HG02798 (cell line): ENCODE measurements around the gene PDE3A.
"Not testable (repeated sequence)": the region's sequence is repeated elsewhere in the genome, so short reads cannot be mapped to it uniquely, and the experiment has no call there.

Experiments used
- ATAC-seq: cut with Tn5 transposase; IDR thresholded peaks from one replicate; pipeline ENCODE4 v1.9.1; 2021; ENCODE audit warnings: mild to moderate bottlenecking; ENCODE audit not compliant: unreplicated experiment, poor library complexity

The PDE3A gene

DNA sequence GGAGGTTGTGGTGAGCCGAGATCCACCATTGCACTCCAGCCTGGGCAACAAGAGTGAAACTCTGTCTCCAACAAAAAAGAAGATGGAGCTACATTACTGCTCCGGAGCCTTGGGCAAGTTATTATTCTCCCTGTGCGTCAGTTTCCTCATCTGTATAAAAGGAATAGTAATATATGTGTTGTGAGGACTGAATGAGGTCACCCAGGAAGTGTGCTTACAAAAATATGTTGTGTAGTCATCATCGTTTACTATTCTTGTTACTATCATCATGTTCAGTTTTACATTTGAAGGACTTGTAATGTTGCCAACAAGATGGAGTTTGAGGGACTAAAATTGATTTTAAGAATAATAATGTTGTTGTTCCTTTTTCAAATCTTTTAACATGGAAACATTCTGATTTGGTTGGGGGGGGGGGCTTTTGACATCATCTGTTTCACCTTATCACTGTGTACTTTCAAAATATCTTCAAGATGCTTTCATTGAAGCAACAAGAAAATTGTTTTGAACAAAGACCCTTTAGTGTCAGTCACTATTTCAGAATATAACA lies 156.8 kb downstream of the PDE3A start:
- ATAC-seq = no peak

DNA sequence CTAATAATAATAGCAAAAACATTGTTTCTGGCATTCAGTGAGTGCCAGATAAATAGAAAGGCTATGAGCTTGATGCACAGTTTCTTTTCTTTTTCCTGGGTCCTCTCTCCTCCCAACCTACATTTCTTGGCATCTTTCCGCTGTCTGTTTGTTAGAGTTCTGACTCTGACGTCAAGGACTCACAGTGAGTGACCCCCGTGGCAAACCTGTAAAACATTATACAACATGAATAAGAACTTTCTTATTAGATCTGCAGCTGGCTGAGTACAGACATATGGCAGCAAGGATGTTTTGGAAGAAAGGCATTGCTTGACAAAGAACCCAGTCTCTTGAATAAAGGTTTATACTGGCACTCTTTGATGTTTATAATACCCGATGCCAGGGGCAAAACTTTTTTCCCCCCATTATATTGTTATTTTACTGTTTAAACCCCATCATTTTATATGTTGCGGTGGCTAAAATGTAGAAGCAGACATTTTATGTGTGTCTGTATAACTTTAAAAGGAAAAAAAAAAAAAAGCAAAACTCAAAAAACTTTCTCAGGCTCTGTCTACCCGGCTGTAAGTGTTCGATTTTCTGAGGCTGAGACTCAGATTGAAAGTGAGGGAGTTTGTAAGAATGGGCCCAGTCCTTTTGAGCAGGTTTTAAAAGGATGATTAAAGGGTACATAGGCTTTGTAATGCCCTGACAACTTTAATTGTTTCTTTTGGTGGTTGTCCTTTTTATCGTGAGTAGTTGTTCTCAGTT lies 159.3 kb downstream of the PDE3A start:
- no peak for ATAC-seq

DNA sequence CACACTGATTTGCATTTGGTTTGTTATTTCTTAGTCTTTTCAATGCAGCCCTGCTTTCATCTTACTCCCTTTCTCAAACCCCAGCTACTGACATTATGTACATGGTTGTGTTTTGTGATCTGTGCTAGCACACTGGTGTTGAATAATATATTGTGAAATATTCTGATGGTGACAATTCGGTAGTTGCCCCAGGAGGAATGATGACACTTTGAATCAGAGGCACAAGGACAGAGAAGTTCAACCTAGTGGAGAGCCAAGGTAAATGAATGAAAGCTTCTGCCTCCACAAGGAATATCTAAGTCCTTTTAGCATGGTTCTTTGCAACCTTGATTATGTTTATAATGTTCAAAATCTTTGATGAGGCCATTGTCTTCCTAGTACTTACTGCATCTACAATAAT lies 159.9 kb downstream of the PDE3A start:
- no peak for ATAC-seq

DNA sequence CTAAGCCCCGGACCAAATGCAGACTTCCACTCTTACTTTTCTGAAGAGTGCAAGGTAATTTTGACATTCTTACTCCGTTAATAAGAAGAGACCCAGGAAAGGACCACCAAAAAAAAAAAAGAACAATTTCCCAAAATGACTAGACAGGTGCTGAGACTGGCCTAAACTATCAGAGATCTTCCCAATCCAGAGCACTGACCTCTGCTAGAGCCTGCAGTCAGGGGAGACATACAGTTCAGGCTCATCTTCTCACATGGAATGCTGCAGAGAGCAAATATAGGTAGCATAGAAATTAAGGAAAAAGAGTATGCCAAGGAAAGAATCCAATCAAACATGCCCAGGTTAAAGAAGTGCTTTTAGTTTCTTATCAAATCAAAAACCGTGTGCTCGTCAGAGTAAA lies 177.9 kb downstream of the PDE3A start:
- no peak for ATAC-seq

DNA sequence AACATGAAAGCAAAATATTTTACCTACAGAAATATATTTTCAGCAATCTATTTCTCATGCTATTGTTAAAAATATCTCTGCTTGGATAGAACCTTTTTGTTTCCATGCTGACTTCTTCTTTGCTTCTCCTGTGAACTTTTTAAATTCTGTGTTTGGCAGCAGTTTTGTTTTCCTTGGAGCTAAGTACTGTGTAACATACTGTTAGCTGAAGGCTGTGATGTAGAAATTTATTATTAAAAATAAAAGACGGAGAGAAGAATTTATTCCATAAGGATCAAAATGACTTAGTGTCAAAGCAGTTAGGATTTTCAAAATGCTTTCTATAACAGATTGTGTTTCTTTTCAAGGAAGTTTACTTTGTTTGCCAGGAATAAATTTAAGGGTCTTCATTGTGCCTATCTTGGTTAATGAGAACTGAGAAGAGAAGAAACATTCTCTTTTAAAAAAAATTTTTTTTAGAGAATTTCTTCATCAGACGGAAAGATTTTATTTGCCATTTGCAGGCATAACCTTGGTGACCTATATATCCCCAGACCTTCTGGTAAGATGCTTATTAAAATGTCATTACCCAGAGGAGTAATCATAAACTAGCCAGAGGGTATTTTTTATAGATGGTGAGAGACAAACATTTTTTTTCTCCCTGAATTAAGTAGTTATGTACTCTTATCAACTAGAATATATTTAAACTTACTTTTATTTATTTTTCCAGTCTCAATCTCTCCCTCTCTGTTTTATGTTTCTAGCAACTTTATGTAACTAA lies 179.7 kb downstream of the PDE3A start:
- no peak for ATAC-seq

DNA sequence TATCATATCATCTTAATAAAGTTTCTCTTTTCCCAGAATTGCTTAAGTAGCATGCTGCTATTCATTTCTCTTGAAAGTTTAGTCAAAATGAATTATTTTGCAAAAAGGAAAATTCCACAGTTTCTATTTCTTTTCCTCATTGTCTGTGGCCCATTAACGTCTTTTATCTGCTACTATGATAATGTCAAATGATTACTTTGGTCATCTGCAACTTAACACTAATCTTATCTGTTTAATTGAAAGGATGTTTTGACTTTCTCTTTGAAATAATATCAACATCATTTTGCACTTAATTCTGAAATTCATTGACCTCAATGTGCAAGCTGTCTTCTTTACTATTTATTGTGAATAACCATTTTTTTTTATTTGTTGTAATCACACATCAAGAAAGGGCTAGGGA lies 180.3 kb downstream of the PDE3A start:
- no peak for ATAC-seq

DNA sequence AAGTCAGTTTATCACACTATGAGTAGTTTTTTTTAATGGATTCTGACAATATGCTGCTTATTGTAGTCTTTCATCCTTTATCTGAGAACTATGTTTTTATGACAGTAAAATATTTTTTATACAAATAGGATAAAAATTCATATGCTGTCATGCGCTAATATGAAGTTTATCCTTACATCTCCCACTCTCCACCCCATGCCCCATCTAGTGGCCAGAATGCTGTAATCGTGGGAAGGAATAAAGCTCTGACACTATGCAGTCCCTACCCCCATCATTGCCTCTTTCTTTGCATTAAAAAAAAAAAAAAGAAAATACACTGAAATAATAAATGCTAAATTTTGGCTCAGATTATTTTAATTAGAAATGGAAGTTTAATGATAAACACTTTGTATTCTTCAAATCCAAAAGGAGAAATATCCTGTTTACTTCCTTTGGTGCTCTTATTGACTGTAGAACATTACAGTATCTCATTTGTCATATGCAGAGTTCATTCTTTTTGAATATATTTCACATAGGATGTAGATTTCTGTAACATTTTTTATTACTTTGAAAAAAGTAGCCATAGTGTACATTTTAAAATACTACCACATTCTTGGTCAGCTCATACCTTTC lies 180.9 kb downstream of the PDE3A start:
- no peak for ATAC-seq

DNA sequence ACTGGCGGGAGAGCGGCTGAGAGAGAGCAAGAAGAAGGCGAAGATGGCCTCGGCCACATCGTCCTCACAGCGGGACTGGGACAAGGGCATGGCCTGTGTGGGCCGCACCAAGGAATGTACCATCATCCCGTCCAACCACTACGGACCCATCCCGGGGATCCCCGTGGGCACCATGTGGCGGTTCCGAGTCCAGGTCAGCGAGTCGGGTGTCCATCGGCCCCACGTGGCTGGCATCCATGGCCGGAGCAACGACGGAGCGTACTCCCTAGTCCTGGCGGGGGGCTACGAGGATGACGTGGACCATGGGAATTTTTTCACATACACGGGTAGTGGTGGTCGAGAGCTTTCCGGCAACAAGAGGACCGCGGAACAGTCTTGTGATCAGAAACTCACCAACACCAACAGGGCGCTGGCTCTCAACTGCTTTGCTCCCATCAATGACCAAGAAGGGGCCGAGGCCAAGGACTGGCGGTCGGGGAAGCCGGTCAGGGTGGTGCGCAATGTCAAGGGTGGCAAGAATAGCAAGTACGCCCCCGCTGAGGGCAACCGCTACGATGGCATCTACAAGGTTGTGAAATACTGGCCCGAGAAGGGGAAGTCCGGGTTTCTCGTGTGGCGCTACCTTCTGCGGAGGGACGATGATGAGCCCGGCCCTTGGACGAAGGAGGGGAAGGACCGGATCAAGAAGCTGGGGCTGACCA lies 183.6 kb downstream of the PDE3A start:
- not testable (repeated sequence) for ATAC-seq

DNA sequence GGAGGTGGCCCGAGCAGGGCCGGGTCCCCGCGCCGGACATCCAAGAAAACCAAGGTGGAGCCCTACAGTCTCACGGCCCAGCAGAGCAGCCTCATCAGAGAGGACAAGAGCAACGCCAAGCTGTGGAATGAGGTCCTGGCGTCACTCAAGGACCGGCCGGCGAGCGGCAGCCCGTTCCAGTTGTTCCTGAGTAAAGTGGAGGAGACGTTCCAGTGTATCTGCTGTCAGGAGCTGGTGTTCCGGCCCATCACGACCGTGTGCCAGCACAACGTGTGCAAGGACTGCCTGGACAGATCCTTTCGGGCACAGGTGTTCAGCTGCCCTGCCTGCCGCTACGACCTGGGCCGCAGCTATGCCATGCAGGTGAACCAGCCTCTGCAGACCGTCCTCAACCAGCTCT lies 184.2 kb downstream of the PDE3A start:
- not testable (repeated sequence) for ATAC-seq

DNA sequence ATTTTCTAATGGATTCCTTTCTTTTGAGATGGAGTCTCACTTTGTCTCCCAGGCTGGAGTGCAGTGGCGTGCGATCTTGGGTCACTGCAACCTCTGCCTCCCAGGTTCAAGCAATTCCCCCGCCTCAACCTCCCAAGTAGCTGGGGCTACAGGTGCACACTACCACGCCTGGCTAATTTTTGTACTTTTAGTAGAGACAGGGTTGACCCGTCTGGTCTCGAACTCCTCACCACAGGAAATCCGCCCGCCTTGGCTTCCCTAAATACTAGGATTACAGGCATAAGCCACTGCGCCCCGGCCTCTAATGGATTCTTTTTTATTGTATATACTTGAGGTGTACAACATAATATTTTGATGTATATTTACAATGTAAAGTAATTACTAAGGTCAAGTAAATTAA lies 186.7 kb downstream of the PDE3A start:
- ATAC-seq = no peak

DNA sequence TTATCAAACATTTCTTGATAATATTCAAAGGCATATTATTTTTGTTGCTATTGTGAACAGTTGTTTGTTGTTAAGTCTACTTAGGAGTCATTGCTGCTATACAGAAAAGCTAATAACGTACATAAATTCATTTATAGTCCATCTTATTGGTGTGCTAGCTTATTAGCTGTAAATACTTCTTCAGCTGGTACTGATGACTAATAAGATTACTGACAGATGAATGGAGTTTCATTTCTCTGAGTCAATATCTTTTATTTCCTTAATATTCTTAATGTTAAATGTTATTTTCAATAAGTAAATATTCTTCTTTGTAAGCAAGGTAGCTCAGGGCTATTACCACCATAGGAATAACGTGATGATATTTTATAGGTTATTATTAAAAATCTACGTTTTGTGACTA lies 187.4 kb downstream of the PDE3A start:
- no peak for ATAC-seq

DNA sequence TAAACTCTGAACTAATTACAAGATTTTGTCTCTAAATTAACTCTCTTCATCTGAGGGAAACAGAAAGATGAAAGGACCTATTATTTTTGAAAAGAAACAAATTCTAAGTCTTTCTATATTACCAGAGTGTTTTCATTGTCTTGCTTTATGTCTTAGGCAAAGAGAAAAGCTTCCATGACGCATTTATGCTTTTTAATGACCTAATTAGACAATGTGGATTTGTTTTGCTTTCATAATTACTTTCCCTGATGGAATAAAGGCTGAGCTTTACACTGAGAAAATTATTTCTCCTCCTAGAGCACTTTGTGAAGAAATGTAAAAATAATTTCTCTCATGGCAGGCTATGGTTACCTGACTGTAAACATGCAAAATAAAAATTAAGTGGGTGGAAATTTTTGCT lies 188.8 kb downstream of the PDE3A start:
- no peak for ATAC-seq

DNA sequence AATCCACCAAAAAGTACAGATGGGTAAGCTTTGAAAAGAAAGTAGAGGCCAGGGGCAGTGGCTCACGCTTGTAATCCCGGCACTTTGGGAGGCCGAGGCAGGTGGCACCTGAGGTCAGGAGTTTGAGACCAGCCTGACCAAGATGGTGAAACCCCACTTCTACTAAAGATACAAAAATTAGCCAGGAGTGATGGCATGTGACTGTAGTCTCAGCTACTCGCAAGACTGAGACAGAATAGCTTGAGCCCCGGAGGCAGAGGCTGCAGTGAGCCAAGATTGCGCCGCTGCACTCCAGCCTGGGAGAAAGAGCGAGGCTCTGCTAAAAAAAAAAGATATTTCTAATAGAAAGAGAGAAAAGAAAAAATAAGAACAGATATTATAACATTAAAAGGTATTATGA lies 192.6 kb downstream of the PDE3A start:
- no peak for ATAC-seq

DNA sequence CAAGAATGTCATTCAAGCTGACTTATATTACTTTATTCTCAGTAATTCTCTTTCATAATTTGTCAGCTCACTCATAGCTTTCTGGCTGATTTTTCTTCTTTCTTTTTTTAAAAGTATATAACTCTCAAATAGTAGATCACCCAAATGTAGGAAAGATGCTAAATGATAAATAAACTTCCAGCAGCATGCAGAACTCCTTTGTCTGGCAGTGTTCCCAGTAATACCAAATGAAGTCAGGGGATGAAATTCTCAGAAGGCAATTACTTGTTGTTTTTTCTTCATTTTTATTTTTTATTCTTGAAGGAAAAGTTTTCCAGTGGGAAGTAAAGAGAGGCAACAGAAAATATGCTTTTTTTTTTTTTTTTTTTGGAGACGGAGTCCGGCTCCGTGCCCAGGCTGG lies 193.5 kb downstream of the PDE3A start:
- no peak for ATAC-seq

DNA sequence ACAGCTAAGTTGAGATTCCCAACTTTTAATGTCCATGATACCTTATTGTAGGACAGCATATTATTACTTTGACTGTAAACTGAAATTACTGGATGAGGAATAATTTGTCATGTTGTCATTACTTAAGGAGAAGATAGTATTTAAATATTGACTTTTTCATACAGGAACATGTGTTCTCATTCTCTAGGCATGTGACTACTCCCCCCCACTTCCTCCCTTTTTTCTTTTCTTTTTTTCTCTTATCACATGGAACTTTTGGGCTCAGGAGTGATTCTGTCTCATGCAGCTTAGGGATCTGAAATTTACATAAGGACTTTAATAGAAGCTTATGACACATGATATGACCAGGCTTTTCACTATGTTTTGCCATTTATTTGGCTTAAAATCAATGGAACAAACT lies 199.1 kb downstream of the PDE3A start:
- no peak for ATAC-seq

DNA sequence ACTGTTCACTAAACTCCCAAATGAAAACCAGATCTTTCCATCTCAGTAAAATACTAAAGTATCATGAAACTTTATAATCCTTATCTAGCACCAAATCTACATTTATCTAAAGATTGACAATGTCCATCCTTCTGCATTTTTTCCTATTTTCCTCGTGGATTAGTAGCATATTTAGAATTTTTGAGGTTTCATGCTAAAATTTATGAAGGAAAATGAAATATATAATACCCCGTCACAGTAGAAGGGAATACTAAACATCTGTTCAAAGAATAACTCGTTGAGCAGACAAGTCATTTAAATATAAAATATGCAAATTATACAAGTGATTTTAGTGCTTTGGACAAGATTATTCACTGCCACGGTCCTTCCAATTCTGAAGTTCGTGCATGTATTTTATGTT lies 204.1 kb downstream of the PDE3A start:
- ATAC-seq = no peak

DNA sequence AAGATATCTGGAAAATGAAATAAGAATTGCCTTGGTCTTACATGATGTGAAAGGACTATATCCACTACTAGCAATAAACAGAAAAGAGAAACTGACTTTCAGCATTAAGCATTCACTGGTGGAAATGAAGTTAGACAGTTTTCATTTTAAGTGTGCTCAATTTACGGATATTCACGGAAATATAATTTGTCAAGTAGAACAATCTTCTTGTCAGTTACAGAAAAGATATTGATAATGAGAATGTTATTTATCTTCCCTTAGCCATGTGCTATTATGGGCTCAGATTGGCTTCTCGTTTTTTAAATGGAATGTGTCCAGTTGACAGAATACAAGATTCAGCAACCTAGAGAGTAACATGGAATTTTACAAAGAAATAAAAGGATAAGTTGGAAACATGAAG lies 208.2 kb downstream of the PDE3A start:
- no peak for ATAC-seq

DNA sequence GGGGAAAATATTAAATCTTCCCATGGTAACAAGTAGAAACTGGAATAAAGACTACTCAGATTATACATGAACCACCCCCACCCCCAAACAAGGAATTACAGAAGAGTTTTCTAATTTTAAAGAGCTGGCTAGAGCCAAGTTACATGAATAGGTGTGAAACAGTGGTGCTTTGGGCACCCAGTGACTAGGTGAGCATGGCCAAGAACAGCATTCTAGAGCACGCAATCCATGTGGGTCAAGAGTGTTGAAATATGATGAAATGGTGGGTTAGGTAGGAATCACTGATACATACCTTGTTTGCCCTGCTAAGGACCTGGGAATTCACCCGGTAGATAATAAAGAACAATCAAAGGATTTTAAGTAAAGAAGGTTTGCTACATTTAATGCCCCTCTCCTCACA lies 208.7 kb downstream of the PDE3A start:
- ATAC-seq = no peak

DNA sequence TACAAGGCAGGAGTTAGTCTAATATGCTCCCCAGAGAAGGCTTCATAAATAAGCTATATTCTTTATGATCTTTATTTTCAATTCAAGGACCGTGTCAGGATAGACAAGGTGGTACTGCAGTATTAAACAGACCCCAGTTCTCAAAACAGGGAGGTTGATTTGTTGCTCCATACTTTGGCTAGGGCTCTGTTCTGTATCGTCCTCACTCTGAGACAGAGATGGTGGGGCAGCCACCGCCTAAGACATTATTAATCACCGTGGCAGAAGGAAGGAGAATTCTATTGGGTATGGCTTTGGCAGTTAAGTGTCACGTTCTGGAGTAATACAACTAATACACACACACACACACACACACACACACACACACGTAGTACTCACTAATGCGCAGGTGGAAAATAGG lies 209.8 kb downstream of the PDE3A start:
- ATAC-seq = no peak

DNA sequence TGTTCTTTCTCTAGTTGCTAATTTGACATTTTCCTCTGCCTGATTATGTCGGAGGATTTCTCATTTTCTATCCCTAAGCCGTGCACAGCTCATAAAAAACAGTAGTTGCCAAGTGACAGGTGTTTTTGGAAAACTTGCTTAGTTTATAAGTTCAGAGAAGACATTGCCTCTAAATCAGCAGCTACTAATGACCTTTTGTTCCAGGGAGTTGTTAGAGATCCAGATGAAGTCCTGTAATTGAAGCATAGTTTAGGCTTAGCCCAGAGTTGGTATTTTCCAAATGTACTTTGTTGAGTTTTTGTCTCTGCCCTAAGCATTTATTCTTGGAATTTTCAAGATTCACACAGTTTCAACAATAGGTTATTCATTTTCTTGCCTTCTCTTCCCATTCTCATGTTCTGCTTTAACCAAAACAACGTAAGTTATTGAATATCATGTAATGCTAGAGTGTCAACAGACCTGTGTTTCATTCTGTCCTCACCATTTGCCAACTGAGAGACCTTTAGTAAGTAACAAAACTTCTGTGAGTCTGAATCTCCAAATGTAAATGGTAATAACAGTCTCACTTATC lies 216.8 kb downstream of the PDE3A start:
- ATAC-seq = no peak
